K562 (cell line): ENCODE measurements around the gene NDUFAF2. TPM values are rescaled to one million over a fixed set of nuclear protein-coding genes. Genes with fewer than 3 reads are reported as not detected.

Experiments
- ATAC-seq: fragments of 200-7000 bp; cut with Tn5 transposase; 3 replicates; pipeline ENCODE4 v1.9.1; 2020; ENCODE audit warnings: moderate library complexity
- BruUV-seq: library from RNA; stranded (reverse); fragments of 400-500 nt; replicated peaks from 2 replicates; lab custom pipeline; 2021; lab: Mats Ljungman, UMichigan
- CTCF ChIA-PET: fragments of 300-600 bp; formaldehyde crosslinking; extraction: SDS; loops from one replicate; lab custom pipeline; 2021; ENCODE audit warnings: low intra/inter-chr PET ratio; lab: Yijun Ruan, JAX
- POLR2A ChIA-PET: fragments of 300-600, 350-650 bp; sonication (Branson Sonifier 250); formaldehyde crosslinking; extraction: SDS; loops from one replicate; lab custom pipeline; 2021; ENCODE audit warnings: antibody characterized with exemption, inconsistent platforms; lab: Yijun Ruan, JAX
- DNase-seq, 4 experiments: peaks; one replicate each; pipeline versions ENCODE4 v3.0.0 to v3.0.0-alpha.2; 2011 to 2018; ENCODE audit warnings: low spot score in 3 of 4, mixed read lengths in 3 of 4; ENCODE audit errors: extremely low read depth in 1 of 4
- FAIRE-seq: peaks from 2 replicates; lab custom pipeline; 2011; peaks lifted over from hg19 to GRCh38; lab: Jason Lieb, UNC
- H2AFZ ChIP-seq: 2 replicates; pipeline ENCODE4 v1.6.0; 2011; ENCODE audit warnings: low read depth, low read length, control low read depth, inconsistent platforms
- H3K27ac ChIP-seq: fragments of 200-600 bp; 3 replicates; pipeline ENCODE4 v1.8.0; 2011; ENCODE audit warnings: low read depth, mild to moderate bottlenecking, control low read depth, inconsistent platforms, low read length, moderate library complexity, mixed read lengths; ENCODE audit errors: extremely low read depth
- H3K27me3 ChIP-seq, 2 experiments: fragments of 300-600 bp in 1 of 2; 2 replicates in 1 of 2; 3 replicates in 1 of 2; pipeline versions ENCODE4 v1.6.0 to v1.8.0; 2011; ENCODE audit warnings: inconsistent platforms in 2 of 2, low read length in 2 of 2, mild to moderate bottlenecking in 1 of 2, mixed read lengths in 1 of 2, moderate library complexity in 1 of 2; ENCODE audit not compliant: control insufficient read depth in 2 of 2, insufficient read depth in 2 of 2
- H3K36me3 ChIP-seq: fragments of 300-600 bp; 3 replicates; pipeline ENCODE4 v1.8.0; 2011; ENCODE audit warnings: mild to moderate bottlenecking, low read length, inconsistent platforms; ENCODE audit not compliant: control insufficient read depth, insufficient read depth
- H3K4me1 ChIP-seq, 2 experiments: fragments of 200-600 bp in 1 of 2; replicated peaks in 1 of 2; 2 replicates in 1 of 2; 3 replicates in 1 of 2; pipeline versions ENCODE4 v1.5.1 to v1.8.0; 2011; ENCODE audit warnings: inconsistent platforms in 2 of 2, low read length in 2 of 2, mild to moderate bottlenecking in 1 of 2, mixed read lengths in 1 of 2, moderate library complexity in 1 of 2; ENCODE audit not compliant: control insufficient read depth in 2 of 2, insufficient read depth in 2 of 2
- H3K4me2 ChIP-seq: 2 replicates; pipeline ENCODE4 v1.6.1; 2011; ENCODE audit warnings: low read length, control low read depth, inconsistent platforms, mixed read lengths; ENCODE audit not compliant: insufficient read depth
- H3K4me3 ChIP-seq: fragments of 200-600 bp; sonication (generic), shearing (Covaris generic); 2 replicates; pipeline ENCODE4 v1.5.1; 2016; ENCODE audit warnings: control low read depth, inconsistent platforms
- H3K79me2 ChIP-seq: fragments of 200-600 bp; 3 replicates; pipeline ENCODE4 v1.8.0; 2011; ENCODE audit warnings: low read length, inconsistent platforms; ENCODE audit not compliant: control insufficient read depth, insufficient read depth
- H3K9ac ChIP-seq, 2 experiments: 2 replicates each; pipeline versions ENCODE4 v1.6.0 to v1.6.1; 2011; ENCODE audit warnings: low read depth in 2 of 2, low read length in 2 of 2, control low read depth in 1 of 2, inconsistent platforms in 1 of 2, mild to moderate bottlenecking in 1 of 2, mixed read lengths in 1 of 2; ENCODE audit not compliant: insufficient read depth in 1 of 2
- H3K9me1 ChIP-seq: one replicate; pipeline ENCODE4 v1.6.0; 2011; ENCODE audit warnings: inconsistent platforms, mild to moderate bottlenecking, low read length, moderate library complexity; ENCODE audit not compliant: control insufficient read depth, insufficient read depth
- H3K9me3 ChIP-seq: replicated peaks from 2 replicates; pipeline ENCODE4 v1.5.1; 2011; ENCODE audit warnings: low read depth, low read length, inconsistent platforms; ENCODE audit not compliant: control insufficient read depth, insufficient read depth
- H4K20me1 ChIP-seq: replicated peaks from 2 replicates; pipeline ENCODE4 v1.6.1; 2011; ENCODE audit warnings: low read length, inconsistent platforms, mixed read lengths; ENCODE audit not compliant: control insufficient read depth, insufficient read depth
- DACH1 ChIP-seq: fragments of 450-650 bp; IDR thresholded peaks from 2 replicates; pipeline ENCODE4 v1.6.1; 2018; ENCODE audit not compliant: partially characterized antibody
- HDAC6 ChIP-seq: IDR thresholded peaks from 2 replicates; pipeline ENCODE4 v1.6.1; 2012; ENCODE audit warnings: low read depth, mild to moderate bottlenecking, control low read depth, inconsistent platforms, low read length, moderate library complexity
- HMBOX1 ChIP-seq: sonication (generic); IDR thresholded peaks from 2 replicates; pipeline ENCODE4 v1.6.1; 2016
- L3MBTL2 ChIP-seq: fragments of 450-650 bp; IDR thresholded peaks from 2 replicates; pipeline ENCODE4 v1.6.1; 2016; ENCODE audit warnings: mild to moderate bottlenecking, moderate library complexity
- MAZ ChIP-seq, 2 experiments: fragments of 450-650 bp in 1 of 2; sonication (generic) in 1 of 2; formaldehyde crosslinking; IDR thresholded peaks in 1 of 2; conservative IDR thresholded peaks in 1 of 2; 2 replicates each; pipeline versions ENCODE4 v1.4.0 to v1.5.0; 2020; ENCODE audit warnings: mild to moderate bottlenecking in 1 of 2, missing genetic modification reagents in 1 of 2
- MYBL2 ChIP-seq, 2 experiments: fragments of 450-650 bp in 1 of 2; sonication (generic) in 1 of 2; formaldehyde crosslinking in 1 of 2; IDR thresholded peaks; 2 replicates each; pipeline versions ENCODE4 v1.6.1 to v1.8.1; 2017 to 2022; ENCODE audit warnings: borderline replicate concordance in 1 of 2, inconsistent platforms in 1 of 2, low read depth in 1 of 2, mild to moderate bottlenecking in 1 of 2, missing genetic modification reagents in 1 of 2, moderate library complexity in 1 of 2
- NRF1 ChIP-seq, 2 experiments: fragments of 450-650 bp; IDR thresholded peaks in 1 of 2; conservative IDR thresholded peaks in 1 of 2; 2 replicates each; pipeline ENCODE4 v1.6.1; 2014; ENCODE audit warnings: mild to moderate bottlenecking in 2 of 2
- TBP ChIP-seq: optimal IDR thresholded peaks from 2 replicates; pipeline ENCODE3; 2011; ENCODE audit warnings: low read depth, low read length, improper control_type of control experiment
- TCF15 ChIP-seq: fragments of 250-450 bp; sonication (Bioruptor Pico); IDR thresholded peaks from 2 replicates; pipeline ENCODE4 v1.8.0; 2022; ENCODE audit warnings: moderate library complexity, mild to moderate bottlenecking, inconsistent platforms
- ZNF124 ChIP-seq: sonication (generic); formaldehyde crosslinking; IDR thresholded peaks from 2 replicates; pipeline ENCODE4 v1.8.1; 2022; ENCODE audit warnings: missing genetic modification reagents
- ZNF212 ChIP-seq: fragments of 450-650 bp; formaldehyde crosslinking; IDR thresholded peaks from 2 replicates; pipeline ENCODE4 v1.4.0; 2020; ENCODE audit warnings: mild to moderate bottlenecking
- WGBS: fragments of 100-300 bp; shearing (Covaris generic); methylation state at CpG from one replicate; pipeline ENCODE4 v1.1.6; 2016; ENCODE audit warnings: low coverage, mixed read lengths; ENCODE audit not compliant: insufficient coverage; ENCODE audit errors: missing lambda C conversion rate; 5-methylcytosine and 5-hydroxymethylcytosine counted together
- in situ Hi-C: fragments of 300-500 bp; cut with MboI; formaldehyde crosslinking; loops from 4 replicates; pipeline ENCODE4 v1.15.0; 2018; ENCODE audit warnings: inconsistent platforms, mixed read lengths
- intact Hi-C: fragments of 100-400 bp; cut with micrococcal nuclease; formaldehyde crosslinking; loops from 2 replicates; pipeline ENCODE4 v1.14.2; 2022
- polyA plus RNA-seq, 8 experiments: library from polyadenylated mRNA; depleted of rRNA in 4 of 8; stranded (reverse) in 5 of 8; unstranded in 3 of 8; fragments of >200 nt; fragmentation: Nextera tagmentation in 2 of 8; fragmentation: Illumina TruSeq in 1 of 8; extraction: Ambion mirVana in 2 of 8; extraction: Trizol in 1 of 8; gene quantifications; 2 replicates each; pipeline versions ENCODE4 v1.2.1 to v1.2.3, GENCODE V29; 2011 to 2014; ENCODE audit warnings: inconsistent platforms in 1 of 8, missing spikeins in 1 of 8
- total RNA-seq, 7 experiments: library from RNA; depleted of rRNA in 6 of 7; stranded (reverse); fragments of >200 nt in 6 of 7; fragmentation: Illumina TruSeq in 2 of 7; extraction: Trizol in 2 of 7; gene quantifications; 2 replicates each; pipeline versions ENCODE4 v1.2.1 to v1.2.3, GENCODE V29; 2011 to 2021; ENCODE audit warnings: low replicate concordance in 1 of 7

The NDUFAF2 gene
- total and polyA plus RNA-seq, 9 of the 15 experiments (the other 6 are each of a cell fraction or from before 2014, with no cell fraction given), result 56.0 to 155 (median 95.9) TPM

GRCh38 chr5:61120534-61120933 lies 175.5 kb downstream of the NDUFAF2 start (continued):
- TF ChIP-seq HMBOX1, result no peak

DNA sequence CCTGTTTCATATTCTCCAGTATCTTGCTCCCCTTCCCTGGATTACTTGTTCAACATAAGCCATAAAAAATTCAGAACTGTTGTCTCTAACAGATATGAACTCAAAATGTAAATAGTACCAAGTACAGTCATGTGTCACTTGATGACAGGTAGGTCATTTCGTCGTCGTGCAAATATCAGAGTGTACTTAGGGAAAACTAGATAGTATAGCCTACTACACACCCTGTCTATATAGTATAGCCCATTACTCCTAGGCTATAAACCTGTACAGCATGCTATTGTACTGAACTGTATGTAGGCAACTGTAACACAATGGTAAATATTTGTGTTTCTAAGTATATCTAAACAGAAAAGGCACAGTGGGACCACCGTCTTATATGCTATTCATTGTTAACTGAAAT lies 178.1 kb downstream of the NDUFAF2 start:
- in situ Hi-C loops, result no loop called here

DNA sequence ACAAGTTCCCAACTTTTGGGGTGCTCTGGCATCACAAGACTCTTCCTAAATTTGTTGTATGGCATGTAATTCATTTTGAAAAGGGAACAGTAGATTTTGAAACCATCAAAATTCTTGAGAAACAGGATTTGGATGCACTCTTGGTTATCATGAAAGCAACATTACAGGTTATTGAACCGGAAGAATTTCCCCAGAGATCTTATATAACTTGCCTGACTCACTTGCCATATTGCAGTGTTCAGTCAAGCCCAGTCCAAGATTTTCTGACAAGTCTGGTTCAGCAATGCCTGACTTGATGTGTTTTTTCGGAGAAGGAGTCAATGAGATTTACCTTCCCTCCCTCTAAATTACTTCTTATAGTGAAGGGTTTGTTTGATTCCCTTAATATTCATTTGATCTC lies 185.3 kb downstream of the NDUFAF2 start:
- no peaks in the 10 kb centered on the region for H3K79me2 ChIP-seq
- H3K4me2 ChIP-seq, result no peak overlapping the region
- ChIA-PET CTCF (no interaction called here), POLR2A (no interaction called here)
- H3K4me1 ChIP-seq, result no peaks in the 10 kb centered on the region
- H3K4me3 ChIP-seq, result no peak overlapping the region
- in situ Hi-C loops, result no loop called here
- TF ChIP-seq HDAC6, result no peak
- no peak for TF ChIP-seq DACH1
- TF ChIP-seq TCF15, result no peak
- no peak for TF ChIP-seq MAZ (CRISPR knock-in tag; conservative IDR thresholded peaks at IDR 0.05 in 1 of 2, IDR thresholded peaks at IDR 0.05 in 1 of 2)
- no peak for TF ChIP-seq L3MBTL2
- no peak for TF ChIP-seq NRF1 (conservative IDR thresholded peaks at IDR 0.05 in 1 of 2, IDR thresholded peaks at IDR 0.05 in 1 of 2)
- no peak for TF ChIP-seq TBP
- TF ChIP-seq ZNF212 (CRISPR knock-in tag), result no peak
- DNase-seq, result no peak
- H3K9me3 ChIP-seq, result no peaks in the 10 kb centered on the region
- no peak for FAIRE-seq
- ATAC-seq, result no peak
- WGBS, result 63% methylated on average over 2 of the region's 2 CpGs
- no TSS peak for BruUV-seq
- no peaks in the 10 kb centered on the region for H3K36me3 ChIP-seq
- no peaks in the 10 kb centered on the region for H3K27me3 ChIP-seq
- no peak overlapping the region for H3K9ac ChIP-seq
- H4K20me1 ChIP-seq, result no peaks in the 10 kb centered on the region
- no peak overlapping the region for H2AFZ ChIP-seq
- H3K27ac ChIP-seq, result no peak overlapping the region
- H3K9me1 ChIP-seq, result no peaks in the 10 kb centered on the region
- intact Hi-C loops, result no loop called here

More for the DNA sequence above, 178.1 kb downstream of the NDUFAF2 start:
- Histone ChIP-seq H3K9me3 (no peaks in the 10 kb centered on the region), H3K4me1 (no peaks in the 10 kb centered on the region), H3K4me2 (no peak overlapping the region), H3K79me2 (no peaks in the 10 kb centered on the region), H3K27me3 (no peaks in the 10 kb centered on the region), H4K20me1 (no peaks in the 10 kb centered on the region), H3K9ac (no peak overlapping the region), H3K4me3 (no peak overlapping the region), H2AFZ (no peak overlapping the region), H3K36me3 (no peaks in the 10 kb centered on the region), H3K27ac (no peak overlapping the region), H3K9me1 (no peaks in the 10 kb centered on the region)
- ATAC-seq (no peak), FAIRE-seq (no peak), DNase-seq (no peak)
- intact Hi-C loops, result no loop called here
- CTCF ChIA-PET, result no interaction called here
- no TSS peak for BruUV-seq
- TF ChIP-seq ZNF124 (CRISPR knock-in tag), result no peak
- no peak for TF ChIP-seq MYBL2 (IDR thresholded peaks at IDR 0.05; ENCODE audit: low read depth)
- no peak for TF ChIP-seq MYBL2 (CRISPR knock-in tag; IDR thresholded peaks at IDR 0.05; ENCODE audit: borderline replicate concordance)
- WGBS, result 75% methylated on average over 4 of the region's 4 CpGs
- POLR2A ChIA-PET, result no interaction called here
